Neural cell (in vitro differentiated cells): ENCODE results near the gene ZNF84. TPM values are rescaled to one million over a fixed set of nuclear protein-coding genes. Genes with fewer than 3 reads are reported as not detected.

Experiments
- H2AFZ ChIP-seq: fragments of 200-600, 300-800 bp; sonication (generic), shearing (Covaris generic); 2 replicates; pipeline ENCODE4 v1.6.0; 2014; ENCODE audit warnings: low read depth, mild to moderate bottlenecking, antibody characterized with exemption, low read length, moderate library complexity
- H3F3A ChIP-seq: fragments of 200-600 bp; shearing (Covaris generic); 2 replicates; pipeline ENCODE4 v1.6.1; 2016; ENCODE audit warnings: mild to moderate bottlenecking, moderate library complexity, mixed read lengths, antibody characterized with exemption, low read length; ENCODE audit not compliant: insufficient read depth, poor library complexity, severe bottlenecking
- H3K27ac ChIP-seq: fragments of 200-600, 300-800 bp; sonication (generic), shearing (Covaris generic); 2 replicates; pipeline ENCODE4 v1.5.1; 2014; ENCODE audit warnings: mild to moderate bottlenecking, low read length, moderate library complexity
- H3K27me3 ChIP-seq: fragments of 300-800, 200-600 bp; sonication (generic), shearing (Covaris generic); 2 replicates; pipeline ENCODE4 v1.6.0; 2014; ENCODE audit warnings: mild to moderate bottlenecking, low read depth, low read length, moderate library complexity; ENCODE audit not compliant: insufficient read depth
- H3K36me3 ChIP-seq: fragments of 300-800, 200-600 bp; sonication (generic), shearing (Covaris generic); 2 replicates; pipeline ENCODE4 v1.5.1; 2014; ENCODE audit warnings: mild to moderate bottlenecking, antibody characterized with exemption, low read length, moderate library complexity; ENCODE audit not compliant: insufficient read depth
- H3K4me2 ChIP-seq: fragments of 300-800, 200-600 bp; sonication (generic), shearing (Covaris generic); 2 replicates; pipeline ENCODE4 v1.6.0; 2014; ENCODE audit warnings: mild to moderate bottlenecking, low read length
- H3K4me3 ChIP-seq: fragments of 300-800, 200-600 bp; sonication (generic), shearing (Covaris generic); 2 replicates; pipeline ENCODE4 v1.5.1; 2014; ENCODE audit warnings: mild to moderate bottlenecking, low read length, moderate library complexity
- H3K79me2 ChIP-seq: fragments of 200-600 bp; shearing (Covaris generic); replicated peaks from 2 replicates; pipeline ENCODE4 v1.6.0; 2014; ENCODE audit warnings: mild to moderate bottlenecking, low read length, moderate library complexity; ENCODE audit not compliant: insufficient read depth
- H3K9ac ChIP-seq: fragments of 300-800, 200-600 bp; sonication (generic), shearing (Covaris generic); 2 replicates; pipeline ENCODE4 v1.6.1; 2016; ENCODE audit warnings: mild to moderate bottlenecking, low read length, mixed read lengths
- H3K9me2 ChIP-seq: fragments of 200-600 bp; shearing (Covaris generic); 2 replicates; pipeline ENCODE4 v1.6.1; 2016; ENCODE audit warnings: mild to moderate bottlenecking, low read length, mixed read lengths; ENCODE audit not compliant: insufficient read depth
- H3K9me3 ChIP-seq: fragments of 200-600, 300-800 bp; sonication (generic), shearing (Covaris generic); 2 replicates; pipeline ENCODE4 v1.6.1; 2016; ENCODE audit warnings: mild to moderate bottlenecking, mixed run types, low read length, moderate library complexity, mixed read lengths
- H4K20me1 ChIP-seq: fragments of 200-600 bp; shearing (Covaris generic); 2 replicates; pipeline ENCODE4 v1.6.1; 2016; ENCODE audit warnings: mild to moderate bottlenecking, mixed run types; ENCODE audit not compliant: insufficient read depth
- CTCF ChIP-seq: fragments of 450-650 bp; IDR thresholded peaks from 2 replicates; pipeline ENCODE4 v1.5.1; 2014; ENCODE audit warnings: antibody characterized with exemption, mild to moderate bottlenecking, moderate library complexity; ENCODE audit not compliant: poor library complexity, severe bottlenecking
- EP300 ChIP-seq: fragments of 450-650 bp; conservative IDR thresholded peaks from 2 replicates; pipeline ENCODE4 v1.6.1; 2014; ENCODE audit warnings: antibody characterized with exemption, mild to moderate bottlenecking, moderate library complexity; ENCODE audit not compliant: poor library complexity, severe bottlenecking
- EZH2 ChIP-seq: fragments of 200-600, 300-800 bp; shearing (Covaris generic), sonication (generic); IDR thresholded peaks from 2 replicates; pipeline ENCODE4 v1.6.1; 2014; ENCODE audit warnings: antibody characterized with exemption, low read length, borderline replicate concordance, mild to moderate bottlenecking; ENCODE audit not compliant: insufficient read depth, poor library complexity, severe bottlenecking
- MXI1 ChIP-seq: fragments of 450-650 bp; conservative IDR thresholded peaks from 2 replicates; pipeline ENCODE4 v1.6.1; 2014; ENCODE audit warnings: antibody characterized with exemption, mild to moderate bottlenecking; ENCODE audit not compliant: poor library complexity, severe bottlenecking
- POLR2AphosphoS5 ChIP-seq: IDR thresholded peaks from 2 replicates; pipeline ENCODE4 v1.6.1; 2012
- RAD21 ChIP-seq: fragments of 450-650 bp; conservative IDR thresholded peaks from 2 replicates; pipeline ENCODE4 v1.6.1; 2014; ENCODE audit warnings: antibody characterized with exemption, mild to moderate bottlenecking, moderate library complexity
- REST ChIP-seq: IDR thresholded peaks from 2 replicates; pipeline ENCODE4 v1.6.1; 2012; ENCODE audit warnings: borderline replicate concordance
- SMC3 ChIP-seq: fragments of 450-650 bp; conservative IDR thresholded peaks from 2 replicates; pipeline ENCODE4 v1.6.1; 2014; ENCODE audit warnings: antibody characterized with exemption, mild to moderate bottlenecking, moderate library complexity; ENCODE audit not compliant: poor library complexity
- TAF1 ChIP-seq: IDR thresholded peaks from 2 replicates; pipeline ENCODE4 v1.6.1; 2012; ENCODE audit warnings: low read depth
- polyA plus RNA-seq: library from polyadenylated mRNA; depleted of rRNA; stranded (reverse); fragments of >200 nt; gene quantifications from 2 replicates; pipeline ENCODE4 v1.2.3, GENCODE V29; 2014

ZNF84 gene
- polyA plus RNA-seq, 1 donor from 2014 or later, result 158 TPM

GRCh38 chr12:133081159-133081780 is 44.0 kb downstream of the ZNF84 start:
- peak overlapping the region; percentile 96 for H2AFZ ChIP-seq
- peak overlapping the region; percentile 91 for H3K4me3 ChIP-seq
- no peaks in the 10 kb centered on the region for H3K9me2 ChIP-seq
- peak overlapping the region; percentile 75 for H3K4me2 ChIP-seq
- TF ChIP-seq RAD21 (no peak), REST (peak; percentile 14)
- no peaks in the 10 kb centered on the region for H3F3A ChIP-seq
- H3K79me2 ChIP-seq, result peaks cover 21% of the 10 kb centered on the region
- H3K36me3 ChIP-seq, result peaks cover 41% of the 10 kb centered on the region
- peak overlapping the region; percentile 99 for H3K9ac ChIP-seq
- H3K27ac ChIP-seq, result peak overlapping the region; percentile 99
- no peaks in the 10 kb centered on the region for H3K27me3 ChIP-seq
- H4K20me1 ChIP-seq, result no peaks in the 10 kb centered on the region
- peaks cover 32% of the 10 kb centered on the region for H3K9me3 ChIP-seq

- TF ChIP-seq EZH2, result no peak
- no peak for TF ChIP-seq CTCF
- TF ChIP-seq SMC3, result no peak
- TF ChIP-seq TAF1, result no peak
- no peak for TF ChIP-seq EP300
- TF ChIP-seq POLR2AphosphoS5, result no peak
- no peak for TF ChIP-seq RAD21
- TF ChIP-seq REST, result no peak
- no peak for TF ChIP-seq MXI1
- Histone ChIP-seq H3K4me3 (no peak overlapping the region), H4K20me1 (no peaks in the 10 kb centered on the region), H3K9ac (no peak overlapping the region), H3K79me2 (peaks cover 21% of the 10 kb centered on the region), H3K9me3 (peaks cover 29% of the 10 kb centered on the region), H3K36me3 (peaks cover 52% of the 10 kb centered on the region), H3K27ac (no peak overlapping the region), H3K27me3 (no peaks in the 10 kb centered on the region), H3F3A (no peaks in the 10 kb centered on the region), H2AFZ (no peak overlapping the region), H3K9me2 (no peaks in the 10 kb centered on the region), H3K4me2 (no peak overlapping the region)
These were observed 46.0 kb downstream of the ZNF84 start for GRCh38 chr12:133083345-133083744.
